Liver (tissue), 9 donors: ENCODE measurements around the gene ECPAS. TPM values are rescaled to one million over a fixed set of nuclear protein-coding genes. Genes with fewer than 3 reads are reported as not detected.
"Not testable (repeated sequence)": the region's sequence is repeated elsewhere in the genome, so short reads cannot be mapped to it uniquely, and the experiment has no call there.

ENCODE experiments used
- DNase-seq: peaks from one replicate; pipeline ENCODE4 v3.0.0-alpha.2; 2017; ENCODE audit warnings: low spot score
- H3K27ac ChIP-seq, 2 donors: one replicate each; pipeline ENCODE4 v1.7.0; 2013; ENCODE audit warnings: inconsistent platforms in 2 of 2, low read length in 2 of 2, control low read depth in 1 of 2, low read depth in 1 of 2, mild to moderate bottlenecking in 1 of 2
- H3K27me3 ChIP-seq, 4 donors: one replicate each; pipeline versions ENCODE4 v1.6.1 to v1.7.0; 2013; ENCODE audit warnings: low read length in 3 of 4, inconsistent platforms in 1 of 4, mild to moderate bottlenecking in 1 of 4, moderate library complexity in 1 of 4; ENCODE audit not compliant: control insufficient read depth in 4 of 4, insufficient read depth in 4 of 4
- H3K36me3 ChIP-seq, 4 donors: one replicate each; pipeline versions ENCODE4 v1.6.1 to v1.7.0; 2013; ENCODE audit warnings: low read length in 3 of 4, mild to moderate bottlenecking in 3 of 4, low read depth in 1 of 4, moderate library complexity in 1 of 4; ENCODE audit not compliant: control insufficient read depth in 4 of 4, insufficient read depth in 3 of 4
- H3K4me1 ChIP-seq, 4 donors: one replicate each; pipeline versions ENCODE4 v1.6.1 to v1.7.0; 2013; ENCODE audit warnings: low read length in 3 of 4, mild to moderate bottlenecking in 3 of 4, moderate library complexity in 1 of 4; ENCODE audit not compliant: control insufficient read depth in 4 of 4, insufficient read depth in 4 of 4
- H3K4me3 ChIP-seq, 3 donors: one replicate each; pipeline versions ENCODE4 v1.6.1 to v1.7.0; 2013; ENCODE audit warnings: low read length in 3 of 3, control low read depth in 1 of 3, low read depth in 1 of 3, mild to moderate bottlenecking in 1 of 3
- H3K9ac ChIP-seq, 2 donors: one replicate each; pipeline ENCODE4 v1.7.0; 2013; ENCODE audit warnings: low read length in 2 of 2, mild to moderate bottlenecking in 2 of 2, moderate library complexity in 2 of 2, control low read depth in 1 of 2, low read depth in 1 of 2
- H3K9me3 ChIP-seq, 4 donors: one replicate each; pipeline versions ENCODE4 v1.6.1 to v1.7.0; 2013; ENCODE audit warnings: low read length in 3 of 4; ENCODE audit not compliant: control insufficient read depth in 4 of 4
- CTCF ChIP-seq: fragments of 150-350 bp; IDR thresholded peaks from 2 replicates; pipeline ENCODE4 v1.5.1; 2017; ENCODE audit warnings: improper control_type of control experiment, low read depth, low read length; ENCODE audit not compliant: missing input control
- FOXA1 ChIP-seq: IDR thresholded peaks from 2 replicates; pipeline ENCODE4 v1.6.1; 2016; ENCODE audit warnings: antibody characterized with exemption
- FOXA2 ChIP-seq: IDR thresholded peaks from 2 replicates; pipeline ENCODE4 v1.6.1; 2016; ENCODE audit warnings: antibody characterized with exemption
- GABPA ChIP-seq, 2 donors: IDR thresholded peaks in 1 of 2; conservative IDR thresholded peaks in 1 of 2; 2 replicates each; pipeline ENCODE4 v1.6.1; 2016; ENCODE audit warnings: antibody characterized with exemption in 2 of 2, mild to moderate bottlenecking in 1 of 2, moderate library complexity in 1 of 2
- HNF4A ChIP-seq, 2 donors: conservative IDR thresholded peaks; 2 replicates each; pipeline ENCODE4 v1.6.1; 2016; ENCODE audit warnings: antibody characterized with exemption in 2 of 2, mild to moderate bottlenecking in 2 of 2
- HNF4G ChIP-seq: IDR thresholded peaks from 2 replicates; pipeline ENCODE4 v1.6.1; 2016; ENCODE audit warnings: antibody characterized with exemption
- JUND ChIP-seq, 2 donors: IDR thresholded peaks; 2 replicates each; pipeline ENCODE4 v1.6.1; 2016; ENCODE audit warnings: antibody characterized with exemption in 2 of 2
- NR2F2 ChIP-seq: IDR thresholded peaks from 2 replicates; pipeline ENCODE4 v1.6.1; 2016; ENCODE audit warnings: antibody characterized with exemption
- RAD21 ChIP-seq, 2 donors: IDR thresholded peaks; 2 replicates each; pipeline ENCODE4 v1.6.1; 2016; ENCODE audit warnings: antibody characterized with exemption in 2 of 2, mild to moderate bottlenecking in 2 of 2
- RXRA ChIP-seq, 2 donors: IDR thresholded peaks; 2 replicates each; pipeline ENCODE4 v1.6.1; 2017 to 2018; ENCODE audit warnings: antibody characterized with exemption in 2 of 2, mild to moderate bottlenecking in 1 of 2
- SP1 ChIP-seq: IDR thresholded peaks from 2 replicates; pipeline ENCODE4 v1.6.1; 2018; ENCODE audit warnings: antibody characterized with exemption, mild to moderate bottlenecking
- TAF1 ChIP-seq: conservative IDR thresholded peaks from 2 replicates; pipeline ENCODE4 v1.6.1; 2016; ENCODE audit warnings: antibody characterized with exemption, mild to moderate bottlenecking
- WGBS: extraction: QIAGEN DNeasy Blood & Tissue Kit; methylation state at CpG from one replicate; pipeline ENCODE4 v1.1.7; 2013; 5-methylcytosine and 5-hydroxymethylcytosine counted together
- polyA plus RNA-seq, 2 donors: library from polyadenylated mRNA; stranded (reverse) in 1 of 2; unstranded in 1 of 2; fragments of 200-250 nt in 1 of 2; fragments of >200 nt in 1 of 2; fragmentation: Nextera tagmentation in 1 of 2; extraction: Ambion mirVana in 1 of 2; gene quantifications; one replicate each; pipeline versions ENCODE4 v1.2.1 to v1.2.3, GENCODE V29; 2013 to 2015
- total RNA-seq, 2 donors: library from RNA; depleted of rRNA; stranded (reverse); fragments of >200 nt; gene quantifications; one replicate each; pipeline ENCODE4 v1.2.3, GENCODE V29; 2014
- TF ChIP-seq, protein P1 (sequence below): IDR thresholded peaks from 2 replicates; pipeline ENCODE4 v1.6.1; 2016; ENCODE audit warnings: antibody characterized with exemption
- TF ChIP-seq, protein P2 (sequence below): IDR thresholded peaks from 2 replicates; pipeline ENCODE4 v1.6.1; 2016; ENCODE audit warnings: antibody characterized with exemption
- TF ChIP-seq, protein P3 (sequence below): IDR thresholded peaks from 2 replicates; pipeline ENCODE4 v1.6.1; 2016; ENCODE audit warnings: antibody characterized with exemption
- donor health status: healthy.
- donor health status: healthy.
- donor health status: healthy.
- donor health status: healthy.
- donor health status: healthy.

The ECPAS gene
- total and polyA plus RNA-seq, 4 donors, result 14.7 to 60.8 (median 26.3) TPM

DNA sequence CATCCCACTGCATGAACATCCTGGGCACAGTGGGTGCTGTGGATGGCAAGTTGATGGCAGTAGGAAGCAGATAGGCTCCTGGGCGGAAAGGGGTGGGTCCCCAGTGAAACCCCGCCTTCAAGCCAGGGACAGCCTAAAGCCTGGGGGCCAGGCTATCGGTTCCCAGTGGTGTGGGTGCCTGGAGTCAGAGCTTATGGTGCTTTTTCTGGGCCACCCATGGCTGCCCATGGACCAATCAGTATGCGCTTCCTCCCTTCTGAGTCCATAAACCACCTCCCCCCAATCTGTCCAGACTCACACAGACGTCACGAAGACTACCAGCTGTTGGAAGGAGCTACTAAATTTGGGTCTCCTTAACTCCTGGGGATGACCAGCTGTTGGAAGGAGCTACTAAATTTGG, 17.5 kb upstream of the ECPAS start:
- no peaks in the 10 kb centered on the region for H3K27me3 ChIP-seq
- H3K4me3 ChIP-seq, result no peak overlapping the region
- no peak for TF ChIP-seq NR2F2
- no peak for TF ChIP-seq HNF4A (conservative IDR thresholded peaks at IDR 0.05)
- no peak for TF ChIP-seq CTCF
- no peak for TF ChIP-seq FOXA1
- TF ChIP-seq, protein P1, sequence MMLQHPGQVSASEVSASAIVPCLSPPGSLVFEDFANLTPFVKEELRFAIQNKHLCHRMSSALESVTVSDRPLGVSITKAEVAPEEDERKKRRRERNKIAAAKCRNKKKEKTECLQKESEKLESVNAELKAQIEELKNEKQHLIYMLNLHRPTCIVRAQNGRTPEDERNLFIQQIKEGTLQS, result no peak
- TF ChIP-seq, protein P2, sequence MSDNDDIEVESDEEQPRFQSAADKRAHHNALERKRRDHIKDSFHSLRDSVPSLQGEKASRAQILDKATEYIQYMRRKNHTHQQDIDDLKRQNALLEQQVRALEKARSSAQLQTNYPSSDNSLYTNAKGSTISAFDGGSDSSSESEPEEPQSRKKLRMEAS, result no peak
- TF ChIP-seq, protein P3, sequence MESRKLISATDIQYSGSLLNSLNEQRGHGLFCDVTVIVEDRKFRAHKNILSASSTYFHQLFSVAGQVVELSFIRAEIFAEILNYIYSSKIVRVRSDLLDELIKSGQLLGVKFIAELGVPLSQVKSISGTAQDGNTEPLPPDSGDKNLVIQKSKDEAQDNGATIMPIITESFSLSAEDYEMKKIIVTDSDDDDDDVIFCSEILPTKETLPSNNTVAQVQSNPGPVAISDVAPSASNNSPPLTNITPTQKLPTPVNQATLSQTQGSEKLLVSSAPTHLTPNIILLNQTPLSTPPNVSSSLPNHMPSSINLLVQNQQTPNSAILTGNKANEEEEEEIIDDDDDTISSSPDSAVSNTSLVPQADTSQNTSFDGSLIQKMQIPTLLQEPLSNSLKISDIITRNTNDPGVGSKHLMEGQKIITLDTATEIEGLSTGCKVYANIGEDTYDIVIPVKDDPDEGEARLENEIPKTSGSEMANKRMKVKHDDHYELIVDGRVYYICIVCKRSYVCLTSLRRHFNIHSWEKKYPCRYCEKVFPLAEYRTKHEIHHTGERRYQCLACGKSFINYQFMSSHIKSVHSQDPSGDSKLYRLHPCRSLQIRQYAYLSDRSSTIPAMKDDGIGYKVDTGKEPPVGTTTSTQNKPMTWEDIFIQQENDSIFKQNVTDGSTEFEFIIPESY, result no peak
- TF ChIP-seq TAF1, result no peak
- no peak for TF ChIP-seq FOXA2
- no peak for TF ChIP-seq SP1
- no peak for TF ChIP-seq JUND (IDR thresholded peaks at IDR 0.05)
- TF ChIP-seq GABPA (IDR thresholded peaks at IDR 0.05 in 1 of 2, conservative IDR thresholded peaks at IDR 0.05 in 1 of 2), result no peak
- TF ChIP-seq RXRA (IDR thresholded peaks at IDR 0.05), result no peak
- no peak for TF ChIP-seq RAD21 (IDR thresholded peaks at IDR 0.05)
- H3K4me1 ChIP-seq, result no peaks in the 10 kb centered on the region
- no peak for DNase-seq
- no peak overlapping the region for H3K27ac ChIP-seq
- H3K9ac ChIP-seq, result no peak overlapping the region
- H3K36me3 ChIP-seq, result no peaks in the 10 kb centered on the region
- 91% methylated on average over 6 of the region's 6 CpGs for WGBS
- H3K9me3 ChIP-seq, result no peaks in the 10 kb centered on the region

- no peak for TF ChIP-seq TAF1
- no peak for TF ChIP-seq HNF4G
- TF ChIP-seq GABPA (IDR thresholded peaks at IDR 0.05 in 1 of 2, conservative IDR thresholded peaks at IDR 0.05 in 1 of 2), result no peak
- H3K27me3 ChIP-seq, result no peaks in the 10 kb centered on the region
- no peak overlapping the region for H3K9ac ChIP-seq
- H3K27ac ChIP-seq, result no peak overlapping the region
- H3K36me3 ChIP-seq, result no peaks in the 10 kb centered on the region
- no peaks in the 10 kb centered on the region for H3K9me3 ChIP-seq
- WGBS, result 95% methylated on average over 16 of the region's 16 CpGs
- H3K4me1 ChIP-seq, result no peaks in the 10 kb centered on the region
- no peak for DNase-seq
- H3K4me3 ChIP-seq, result no peak overlapping the region
Observed at GRCh38 chr9:111501005-111501562, 16.9 kb upstream of the ECPAS start.

DNA sequence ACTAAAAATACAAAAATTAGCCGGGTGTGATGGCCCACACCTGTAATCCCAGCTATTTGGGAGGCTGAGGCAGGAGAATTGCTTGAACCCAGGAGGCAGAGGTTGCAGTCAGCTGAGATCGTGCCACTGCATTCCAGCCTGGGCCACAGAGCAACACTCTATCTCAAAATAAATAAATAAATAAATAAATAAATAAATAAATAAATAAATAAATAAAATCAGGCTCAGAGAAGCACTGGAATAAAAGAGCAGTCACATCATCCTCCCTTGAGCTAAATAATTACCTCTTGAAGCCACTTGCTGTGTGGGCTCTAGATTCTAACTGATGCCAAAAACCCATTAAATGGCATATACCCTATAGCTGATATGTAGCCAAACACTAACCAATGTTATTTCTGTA, 13.0 kb upstream of the ECPAS start:
- not testable (repeated sequence) for H3K9ac ChIP-seq, H3K27ac ChIP-seq, H3K9me3 ChIP-seq, DNase-seq, H3K36me3 ChIP-seq, H3K4me1 ChIP-seq, H3K4me3 ChIP-seq, H3K27me3 ChIP-seq
- WGBS, result 88% methylated on average over 2 of the region's 2 CpGs
